ENCODE measurements around the gene BCAS1. TPM values are rescaled to one million over a fixed set of nuclear protein-coding genes. Genes with fewer than 3 reads are reported as not detected.

Gene BCAS1
- total RNA-seq, 1 donor from 2014 or later, result not detected

DNA sequence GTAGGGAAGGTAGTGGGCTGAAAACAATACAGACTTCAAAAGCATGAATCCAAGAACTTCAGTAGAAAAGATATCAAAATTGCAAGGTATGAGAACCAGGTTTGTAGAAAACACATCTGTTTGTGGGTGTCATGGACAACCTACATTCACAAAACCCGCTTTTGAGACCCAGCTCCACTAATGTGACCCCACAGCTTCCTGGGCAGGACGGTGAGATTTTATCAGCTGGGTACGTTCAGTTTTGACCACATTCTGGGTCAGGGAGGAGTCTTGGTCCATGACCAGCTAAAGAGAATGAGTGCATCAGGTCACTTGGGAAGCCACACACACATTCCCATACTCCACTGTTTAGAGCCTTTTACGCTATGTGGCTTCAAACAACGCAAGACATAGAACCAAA is 77.1 kb downstream of the BCAS1 start:
- Mint-ChIP-seq H3K9me3 (ENCODE audit: unreplicated experiment) (no peaks in the 10 kb centered on the region), H3K4me3 (ENCODE audit: unreplicated experiment) (no peak overlapping the region), H3K4me1 (ENCODE audit: unreplicated experiment) (no peaks in the 10 kb centered on the region), H3K27ac (ENCODE audit: unreplicated experiment) (no peak overlapping the region), H3K36me3 (ENCODE audit: unreplicated experiment) (no peaks in the 10 kb centered on the region), H3K27me3 (ENCODE audit: unreplicated experiment) (peaks cover 25% of the 10 kb centered on the region)
- no peak for DNase-seq (ENCODE audit: extremely low spot score, unreplicated experiment)
- TF ChIP-seq, protein P1, sequence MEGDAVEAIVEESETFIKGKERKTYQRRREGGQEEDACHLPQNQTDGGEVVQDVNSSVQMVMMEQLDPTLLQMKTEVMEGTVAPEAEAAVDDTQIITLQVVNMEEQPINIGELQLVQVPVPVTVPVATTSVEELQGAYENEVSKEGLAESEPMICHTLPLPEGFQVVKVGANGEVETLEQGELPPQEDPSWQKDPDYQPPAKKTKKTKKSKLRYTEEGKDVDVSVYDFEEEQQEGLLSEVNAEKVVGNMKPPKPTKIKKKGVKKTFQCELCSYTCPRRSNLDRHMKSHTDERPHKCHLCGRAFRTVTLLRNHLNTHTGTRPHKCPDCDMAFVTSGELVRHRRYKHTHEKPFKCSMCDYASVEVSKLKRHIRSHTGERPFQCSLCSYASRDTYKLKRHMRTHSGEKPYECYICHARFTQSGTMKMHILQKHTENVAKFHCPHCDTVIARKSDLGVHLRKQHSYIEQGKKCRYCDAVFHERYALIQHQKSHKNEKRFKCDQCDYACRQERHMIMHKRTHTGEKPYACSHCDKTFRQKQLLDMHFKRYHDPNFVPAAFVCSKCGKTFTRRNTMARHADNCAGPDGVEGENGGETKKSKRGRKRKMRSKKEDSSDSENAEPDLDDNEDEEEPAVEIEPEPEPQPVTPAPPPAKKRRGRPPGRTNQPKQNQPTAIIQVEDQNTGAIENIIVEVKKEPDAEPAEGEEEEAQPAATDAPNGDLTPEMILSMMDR (IDR thresholded peaks at IDR 0.05), result no peak

DNA sequence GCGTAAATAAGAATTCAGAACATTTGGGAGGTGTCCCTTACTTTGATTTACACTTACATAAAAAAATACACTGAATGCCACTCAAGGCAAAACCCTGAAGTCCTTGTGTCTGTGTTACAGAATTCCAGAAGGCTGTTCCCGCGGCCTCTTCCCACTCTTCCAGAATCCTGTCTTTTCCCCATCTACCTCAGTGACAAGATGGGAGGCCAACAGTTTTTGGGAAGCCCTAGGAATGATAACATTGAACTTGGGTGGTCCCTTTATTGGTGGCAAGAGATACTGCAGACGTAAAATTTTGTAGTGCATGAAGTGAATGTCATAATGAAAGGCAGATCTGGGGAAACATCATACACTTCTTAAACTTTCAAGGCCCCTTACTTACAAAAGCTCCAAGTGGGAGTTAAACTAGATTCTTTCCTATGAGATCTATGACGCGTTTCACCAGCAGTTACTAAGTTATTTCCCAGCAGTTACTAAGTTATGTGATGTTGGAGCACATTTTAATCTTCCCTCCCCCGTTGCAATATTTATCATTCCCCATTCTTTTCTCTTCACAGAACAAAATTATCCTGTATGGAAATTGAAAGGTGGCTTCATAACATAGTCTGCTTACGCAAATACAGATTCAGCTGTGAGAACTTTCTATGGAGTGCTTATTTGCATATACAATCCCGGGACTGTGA is 79.5 kb downstream of the BCAS1 start:
- Mint-ChIP-seq H3K4me1 (ENCODE audit: unreplicated experiment) (no peaks in the 10 kb centered on the region), H3K4me3 (ENCODE audit: unreplicated experiment) (no peak overlapping the region), H3K27ac (ENCODE audit: unreplicated experiment) (no peak overlapping the region), H3K36me3 (ENCODE audit: unreplicated experiment) (no peaks in the 10 kb centered on the region), H3K27me3 (ENCODE audit: unreplicated experiment) (peaks cover 22% of the 10 kb centered on the region), H3K9me3 (ENCODE audit: unreplicated experiment) (no peaks in the 10 kb centered on the region)
- DNase-seq (ENCODE audit: extremely low spot score, unreplicated experiment), result no peak
- TF ChIP-seq, protein P1 (IDR thresholded peaks at IDR 0.05), result no peak

DNA sequence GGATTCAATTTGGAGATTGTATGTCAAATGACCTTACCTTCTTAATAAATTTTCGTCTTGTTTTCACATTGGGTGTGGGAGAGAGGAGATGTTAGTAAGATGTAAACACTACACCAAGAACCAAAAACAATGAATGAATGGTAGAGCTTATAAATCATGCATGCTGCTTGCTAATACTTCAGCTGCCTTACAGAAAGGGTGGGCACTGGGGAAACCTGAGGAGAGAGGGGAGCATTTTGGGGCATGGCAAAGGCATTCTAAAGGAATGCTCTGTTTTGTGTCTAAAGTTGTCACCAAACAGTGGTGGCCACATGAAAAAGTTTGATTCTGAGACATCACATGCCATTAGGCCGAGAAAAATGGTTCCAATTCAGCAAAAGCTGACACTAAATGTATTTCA is 80.4 kb downstream of the BCAS1 start:
- TF ChIP-seq, protein P1 (IDR thresholded peaks at IDR 0.05), result no peak
- no peak for DNase-seq (ENCODE audit: extremely low spot score, unreplicated experiment)
- Mint-ChIP-seq H3K4me1 (ENCODE audit: unreplicated experiment) (no peaks in the 10 kb centered on the region), H3K9me3 (ENCODE audit: unreplicated experiment) (no peaks in the 10 kb centered on the region), H3K36me3 (ENCODE audit: unreplicated experiment) (no peaks in the 10 kb centered on the region), H3K27me3 (ENCODE audit: unreplicated experiment) (peaks cover 22% of the 10 kb centered on the region), H3K4me3 (ENCODE audit: unreplicated experiment) (no peak overlapping the region), H3K27ac (ENCODE audit: unreplicated experiment) (no peak overlapping the region)

DNA sequence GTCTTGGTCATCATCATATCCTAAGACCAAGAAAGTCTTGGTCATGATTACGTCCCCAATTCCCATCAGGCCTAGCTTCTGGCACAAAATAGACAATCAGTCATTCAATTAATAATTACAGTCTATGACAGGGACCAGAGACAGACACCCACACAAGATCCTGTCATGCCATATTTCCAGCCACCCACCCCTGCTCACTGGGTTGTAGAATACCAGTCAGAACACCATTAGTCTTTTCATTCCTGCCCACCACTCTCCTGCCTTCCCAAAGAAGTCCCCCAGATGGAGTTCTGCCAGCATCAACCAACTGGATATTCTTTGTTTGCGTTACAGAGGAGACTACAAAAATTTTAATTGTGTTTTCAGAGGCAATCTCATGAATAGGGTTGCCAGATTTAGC is 81.0 kb downstream of the BCAS1 start:
- TF ChIP-seq, protein P1 (IDR thresholded peaks at IDR 0.05), result no peak
- H3K4me3 Mint-ChIP-seq (ENCODE audit: unreplicated experiment), result no peak overlapping the region
- no peaks in the 10 kb centered on the region for H3K36me3 Mint-ChIP-seq (ENCODE audit: unreplicated experiment)
- no peaks in the 10 kb centered on the region for H3K4me1 Mint-ChIP-seq (ENCODE audit: unreplicated experiment)
- H3K9me3 Mint-ChIP-seq (ENCODE audit: unreplicated experiment), result no peaks in the 10 kb centered on the region
- H3K27ac Mint-ChIP-seq (ENCODE audit: unreplicated experiment), result no peak overlapping the region
- peaks cover 24% of the 10 kb centered on the region for H3K27me3 Mint-ChIP-seq (ENCODE audit: unreplicated experiment)
- no peak for DNase-seq (ENCODE audit: extremely low spot score, unreplicated experiment)

DNA sequence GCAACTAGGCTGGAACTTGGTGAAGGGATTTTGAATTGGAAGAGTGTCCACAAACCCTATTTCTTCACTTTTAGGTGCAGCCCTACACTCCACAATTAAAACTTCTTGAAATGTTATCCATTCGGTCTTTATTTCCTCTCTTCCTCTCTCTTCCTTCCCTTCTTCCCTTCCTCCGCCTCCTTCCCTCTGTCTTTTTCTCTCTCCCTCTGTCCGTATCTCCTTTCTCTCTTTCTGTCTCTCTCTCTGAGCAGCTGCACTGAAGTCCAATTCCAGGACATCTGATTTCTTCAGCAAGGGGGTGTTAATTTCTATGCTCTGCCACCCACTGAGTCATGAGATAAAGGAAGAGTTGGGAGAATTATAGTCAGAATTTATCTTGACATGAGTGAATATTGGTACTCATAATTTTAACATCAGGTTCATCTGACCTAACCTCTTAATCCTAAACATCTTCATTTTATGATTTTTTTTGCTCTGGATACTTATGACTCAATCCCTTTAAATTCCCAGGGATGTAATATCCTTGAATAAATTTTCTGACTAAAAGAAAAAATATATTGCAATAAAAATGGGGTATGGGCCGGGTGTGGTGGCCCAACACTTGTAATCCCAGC is 84.2 kb downstream of the BCAS1 start:
- no peak overlapping the region for H3K4me3 Mint-ChIP-seq (ENCODE audit: unreplicated experiment)
- H3K36me3 Mint-ChIP-seq (ENCODE audit: unreplicated experiment), result no peaks in the 10 kb centered on the region

More for the DNA sequence above, 84.2 kb downstream of the BCAS1 start:
- no peaks in the 10 kb centered on the region for H3K9me3 Mint-ChIP-seq (ENCODE audit: unreplicated experiment)
- DNase-seq (ENCODE audit: extremely low spot score, unreplicated experiment), result no peak
- no peaks in the 10 kb centered on the region for H3K4me1 Mint-ChIP-seq (ENCODE audit: unreplicated experiment)
- TF ChIP-seq, protein P1 (IDR thresholded peaks at IDR 0.05), result no peak
- H3K27me3 Mint-ChIP-seq (ENCODE audit: unreplicated experiment), result peaks cover 27% of the 10 kb centered on the region
- no peak overlapping the region for H3K27ac Mint-ChIP-seq (ENCODE audit: unreplicated experiment)

Data from osteocyte (in vitro differentiated cells).